A549 (cell line): ENCODE results near the gene CACNA2D4.

ENCODE experiments used
- CEBPB ChIP-seq, 2 experiments: fragments of >200 bp in 1 of 2; sonication (Bioruptor Twin) in 1 of 2; formaldehyde crosslinking in 1 of 2; IDR thresholded peaks; 2 replicates each; pipeline ENCODE4 v1.6.1; 2012 to 2016
- EHMT2 ChIP-seq: fragments of 200-600 bp; sonication (generic); IDR thresholded peaks from 2 replicates; pipeline ENCODE4 v1.6.1; 2016; ENCODE audit warnings: antibody characterized with exemption, low read depth, mild to moderate bottlenecking, moderate library complexity
- HEYL ChIP-seq: fragments of 250-450 bp; sonication (Bioruptor Pico); IDR thresholded peaks from 2 replicates; pipeline ENCODE4 v1.8.0; 2021; ENCODE audit warnings: mild to moderate bottlenecking, moderate library complexity
- KDM1A ChIP-seq: fragments of 200-600 bp; sonication (generic); IDR thresholded peaks from 2 replicates; pipeline ENCODE4 v1.6.1; 2016; ENCODE audit warnings: low read depth, mild to moderate bottlenecking
- MAZ ChIP-seq: fragments of 150-350 bp; IDR thresholded peaks from 2 replicates; pipeline ENCODE4 v1.6.1; 2014; ENCODE audit warnings: antibody characterized with exemption, low read depth, low read length, borderline replicate concordance
- NR3C1 ChIP-seq: fragments of >200 bp; sonication (Bioruptor Twin); formaldehyde crosslinking; IDR thresholded peaks from 3 replicates; pipeline ENCODE4 v1.6.1; 2017
- RARB ChIP-seq: fragments of 250-450 bp; sonication (Bioruptor Pico); IDR thresholded peaks from 2 replicates; pipeline ENCODE4 v1.8.0; 2021; ENCODE audit warnings: mild to moderate bottlenecking, moderate library complexity
- RCOR1 ChIP-seq: fragments of 150-350 bp; IDR thresholded peaks from 2 replicates; pipeline ENCODE4 v1.6.1; 2014; ENCODE audit warnings: antibody characterized with exemption, low read length, low read depth
- RFX5 ChIP-seq: fragments of 450-650 bp; IDR thresholded peaks from 2 replicates; pipeline ENCODE4 v1.7.1; 2014; ENCODE audit warnings: antibody characterized with exemption, mild to moderate bottlenecking, moderate library complexity
- TP53 ChIP-seq: fragments of 250-450 bp; sonication (Bioruptor Pico); IDR thresholded peaks from 2 replicates; pipeline ENCODE4 v1.5.0; 2021; ENCODE audit warnings: mild to moderate bottlenecking, moderate library complexity
- TF ChIP-seq, protein P1 (sequence below): IDR thresholded peaks from 2 replicates; pipeline ENCODE4 v1.6.1; 2012
- TF ChIP-seq, protein P2 (sequence below): fragments of >200 bp; sonication (Bioruptor Twin); formaldehyde crosslinking; IDR thresholded peaks from 3 replicates; pipeline ENCODE4 v1.5.1; 2016

DNA sequence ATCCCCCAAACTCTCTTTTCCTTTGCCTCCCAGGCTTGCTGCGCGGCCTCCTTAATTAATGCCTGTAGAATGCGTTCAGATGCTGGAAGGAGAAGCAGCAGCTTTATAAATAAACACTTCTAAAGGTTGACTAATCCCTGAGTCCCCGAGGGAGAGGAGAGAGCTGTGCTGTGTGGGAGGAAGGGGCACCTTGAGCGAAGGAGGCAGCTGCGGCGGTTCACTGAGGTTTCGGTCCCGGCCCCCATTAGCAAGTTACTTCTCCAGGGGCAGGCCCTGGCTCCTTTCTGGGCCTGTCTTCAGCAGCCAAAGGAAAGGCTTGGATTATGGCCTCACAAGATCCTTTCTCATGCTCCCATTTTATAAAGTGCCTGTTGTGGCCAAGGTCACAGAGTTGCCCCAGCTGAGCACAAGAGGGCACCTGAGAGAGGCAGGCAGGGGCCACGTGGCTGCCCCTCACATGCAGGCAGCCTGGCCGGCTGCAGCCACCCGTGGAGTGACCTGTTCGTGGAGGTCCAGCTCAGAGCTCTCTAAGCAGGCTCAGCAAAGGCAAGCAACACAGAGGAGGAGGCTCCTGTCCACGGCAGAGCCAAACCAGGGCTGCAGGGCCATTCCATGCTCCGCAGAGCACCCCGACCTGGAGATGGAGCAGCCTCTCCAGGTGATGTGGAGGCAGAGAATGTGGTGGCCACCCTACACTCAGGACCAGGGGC, 15.0 kb upstream of the CACNA2D4 start:
- TF ChIP-seq NR3C1 = no peak
- TF ChIP-seq, protein P1, sequence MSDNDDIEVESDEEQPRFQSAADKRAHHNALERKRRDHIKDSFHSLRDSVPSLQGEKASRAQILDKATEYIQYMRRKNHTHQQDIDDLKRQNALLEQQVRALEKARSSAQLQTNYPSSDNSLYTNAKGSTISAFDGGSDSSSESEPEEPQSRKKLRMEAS = no peak
- TF ChIP-seq, protein P2, sequence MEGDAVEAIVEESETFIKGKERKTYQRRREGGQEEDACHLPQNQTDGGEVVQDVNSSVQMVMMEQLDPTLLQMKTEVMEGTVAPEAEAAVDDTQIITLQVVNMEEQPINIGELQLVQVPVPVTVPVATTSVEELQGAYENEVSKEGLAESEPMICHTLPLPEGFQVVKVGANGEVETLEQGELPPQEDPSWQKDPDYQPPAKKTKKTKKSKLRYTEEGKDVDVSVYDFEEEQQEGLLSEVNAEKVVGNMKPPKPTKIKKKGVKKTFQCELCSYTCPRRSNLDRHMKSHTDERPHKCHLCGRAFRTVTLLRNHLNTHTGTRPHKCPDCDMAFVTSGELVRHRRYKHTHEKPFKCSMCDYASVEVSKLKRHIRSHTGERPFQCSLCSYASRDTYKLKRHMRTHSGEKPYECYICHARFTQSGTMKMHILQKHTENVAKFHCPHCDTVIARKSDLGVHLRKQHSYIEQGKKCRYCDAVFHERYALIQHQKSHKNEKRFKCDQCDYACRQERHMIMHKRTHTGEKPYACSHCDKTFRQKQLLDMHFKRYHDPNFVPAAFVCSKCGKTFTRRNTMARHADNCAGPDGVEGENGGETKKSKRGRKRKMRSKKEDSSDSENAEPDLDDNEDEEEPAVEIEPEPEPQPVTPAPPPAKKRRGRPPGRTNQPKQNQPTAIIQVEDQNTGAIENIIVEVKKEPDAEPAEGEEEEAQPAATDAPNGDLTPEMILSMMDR = no peak
- no peak for TF ChIP-seq TP53
- TF ChIP-seq MAZ = no peak
- TF ChIP-seq EHMT2 = no peak
- no peak for TF ChIP-seq KDM1A
- no peak for TF ChIP-seq CEBPB (IDR thresholded peaks at IDR 0.05)
- TF ChIP-seq RFX5 = no peak
- no peak for TF ChIP-seq RARB (CRISPR knock-in tag)
- no peak for TF ChIP-seq RCOR1
- no peak for TF ChIP-seq HEYL (CRISPR knock-in tag)
